HT1080 (cell line): Measurements from ENCODE around the gene FAM81B. TPM values are rescaled to one million over a fixed set of nuclear protein-coding genes. Genes with fewer than 3 reads are reported as not detected.

Source experiments
- DNase-seq: peaks from one replicate; pipeline ENCODE4 v3.0.0-alpha.2; 2015; ENCODE audit warnings: low read depth
- total RNA-seq: library from RNA; depleted of rRNA; stranded (reverse); fragments of >200 nt; shearing (Covaris generic); gene quantifications from 2 replicates; pipeline ENCODE4 v1.2.3, GENCODE V29; 2014; rRNA removed

Gene FAM81B
- total RNA-seq, 1 experiment from 2014 or later: not detected

DNA sequence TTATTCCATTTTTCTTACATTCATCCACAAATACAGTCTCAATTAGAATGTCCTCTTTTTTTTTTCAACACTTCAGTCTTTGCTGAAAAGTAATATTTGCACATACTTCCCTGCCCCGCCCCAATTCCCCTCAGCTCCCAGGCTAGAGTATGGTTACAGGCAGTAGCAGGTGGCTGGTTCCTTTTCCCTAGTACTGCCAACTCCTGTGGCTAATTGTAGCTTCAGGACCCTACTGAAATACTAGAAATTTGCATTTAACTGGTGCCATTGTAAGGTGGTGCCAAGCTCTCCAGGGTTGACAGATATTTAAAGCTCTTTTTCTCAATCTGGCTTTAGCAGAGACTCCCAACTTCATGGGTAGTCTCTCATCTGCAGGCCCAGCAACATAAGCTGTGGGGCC, 80.3 kb downstream of the FAM81B start:
- DNase-seq: no peak

DNA sequence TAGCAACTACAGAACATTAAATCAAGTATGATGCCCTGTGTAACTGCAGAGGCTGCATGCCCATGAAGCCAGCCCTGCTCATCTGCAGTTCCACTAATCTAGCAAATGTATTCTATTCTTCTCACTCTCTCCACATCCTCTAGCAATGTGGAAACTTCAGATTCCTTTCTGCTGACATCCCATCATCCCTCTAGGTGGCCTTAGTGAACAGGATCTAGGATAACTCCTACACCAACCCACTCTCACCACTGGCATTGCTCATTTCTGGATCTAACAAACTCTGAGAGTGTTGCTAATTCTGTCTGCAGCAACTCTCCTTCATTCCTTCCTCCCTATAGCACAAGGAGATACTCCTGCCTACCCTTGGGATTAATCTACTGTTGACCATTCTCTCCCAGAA, 80.8 kb downstream of the FAM81B start:
- DNase-seq: peak; percentile 46

DNA sequence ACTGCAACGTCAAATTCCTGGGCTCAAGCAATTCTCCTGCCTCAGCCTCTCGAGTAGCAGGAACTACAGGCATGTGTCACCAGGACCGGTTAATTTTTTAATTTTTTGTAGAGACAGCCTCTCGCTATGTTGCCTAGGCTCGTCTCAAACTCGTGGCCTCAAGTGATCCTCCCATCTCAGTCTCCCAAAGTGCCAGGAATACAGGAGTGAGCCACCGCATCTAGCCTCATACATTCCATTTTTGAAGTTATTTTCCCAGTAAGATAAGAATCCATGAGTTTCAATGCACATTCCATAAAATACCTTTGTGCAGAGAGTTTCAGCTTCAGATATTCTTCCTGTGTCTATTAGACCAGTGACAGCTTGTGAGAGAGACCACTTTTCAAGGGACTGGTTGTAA, 93.3 kb downstream of the FAM81B start:
- DNase-seq: no peak

DNA sequence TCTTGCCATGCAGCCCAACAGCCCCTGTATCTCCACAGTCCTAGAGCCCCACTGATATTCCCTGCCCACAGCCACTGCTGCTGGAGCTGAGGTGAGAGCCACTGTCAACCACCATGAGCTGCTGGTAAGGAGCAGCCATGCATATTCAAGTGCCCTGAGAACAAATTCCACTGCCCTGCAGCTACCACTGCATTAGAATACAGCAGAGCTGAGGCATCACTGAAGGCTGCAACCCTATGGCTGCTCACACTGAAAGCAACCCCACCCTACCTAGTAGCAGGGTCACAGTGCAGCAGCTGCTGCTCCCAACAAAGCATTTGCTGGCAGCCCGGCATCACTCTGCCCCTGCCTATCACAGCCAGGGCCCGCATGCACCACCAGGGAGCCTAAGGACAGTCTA, 95.0 kb downstream of the FAM81B start:
- no peak for DNase-seq

DNA sequence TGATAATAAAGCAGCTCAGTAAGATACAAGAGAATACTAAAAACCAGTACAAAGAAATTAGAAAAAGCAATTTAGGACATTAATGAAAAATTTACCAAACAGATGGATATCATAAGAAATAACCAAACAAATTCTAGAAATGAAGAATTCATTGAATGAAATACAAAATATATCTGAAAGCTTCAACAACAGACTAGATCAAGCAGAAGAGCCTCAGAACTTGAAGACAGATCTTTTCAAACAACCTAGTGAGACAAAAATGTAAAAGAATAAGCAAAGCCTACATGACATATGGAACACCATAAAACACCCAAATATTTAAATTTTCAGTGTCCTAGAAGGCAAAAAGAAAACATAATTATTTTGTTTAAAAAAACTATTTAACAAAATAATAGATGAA, 96.7 kb downstream of the FAM81B start:
- DNase-seq: no peak

Other genes with a start within 250 kb of the FAM81B start
- gene MCTP1, start 106.3 kb upstream of the FAM81B start, total RNA-seq: 11.0 and 13.9 TPM in 2 replicates
- gene SKIC3, start 163.6 kb downstream of the FAM81B start, total RNA-seq: 43.0 and 49.4 TPM in 2 replicates
- gene ARSK, start 163.7 kb downstream of the FAM81B start, total RNA-seq: 7.0 and 9.2 TPM in 2 replicates
- not detected in 2 replicates for gene GPR150, start 228.7 kb downstream of the FAM81B start, total RNA-seq